CD4-positive, alpha-beta T cell (primary cell): ENCODE data around the gene LRRC45. TPM values are rescaled to one million over a fixed set of nuclear protein-coding genes. Genes with fewer than 3 reads are reported as not detected.

Experiments
- ATAC-seq: fragments of 200-7000 bp; cut with Tn5 transposase; one replicate; pipeline ENCODE4 v1.10.0; 2022; ENCODE audit warnings: mild to moderate bottlenecking; ENCODE audit not compliant: poor library complexity
- CTCF ChIA-PET: fragments of 350-600 bp; sonication (Branson Sonifier 250); formaldehyde crosslinking; loops from one replicate; lab custom pipeline; 2021; ENCODE audit warnings: antibody characterized with exemption, inconsistent platforms; lab: Charles Lee
- POLR2A ChIA-PET: fragments of 350-600 bp; sonication (Branson Sonifier 250); formaldehyde crosslinking; loops from one replicate; lab custom pipeline; 2021; ENCODE audit warnings: antibody characterized with exemption, inconsistent platforms; lab: Charles Lee
- DNase-seq, 14 experiments: peaks; one replicate each; pipeline ENCODE4 v3.0.0-alpha.2; 2013 to 2020; ENCODE audit warnings: mixed read lengths in 2 of 14
- H3K27ac ChIP-seq, 2 donors: one replicate each; pipeline versions ENCODE4 v1.5.1 to v1.7.0; 2013; ENCODE audit warnings: low read length in 2 of 2, low read depth in 1 of 2, mild to moderate bottlenecking in 1 of 2
- H3K27me3 ChIP-seq, 2 experiments: 1 replicate in 1 of 2; 2 replicates in 1 of 2; pipeline versions ENCODE4 v1.6.1 to v1.7.0; 2013; ENCODE audit warnings: low read length in 2 of 2, control low read depth in 1 of 2, mild to moderate bottlenecking in 1 of 2, moderate library complexity in 1 of 2; ENCODE audit not compliant: insufficient read depth in 2 of 2, control insufficient read depth in 1 of 2
- H3K36me3 ChIP-seq: one replicate; pipeline ENCODE4 v1.6.1; 2013; ENCODE audit warnings: low read length, control low read depth; ENCODE audit not compliant: insufficient read depth
- H3K4me1 ChIP-seq: one replicate; pipeline ENCODE4 v1.6.1; 2013; ENCODE audit warnings: low read length, control low read depth; ENCODE audit not compliant: insufficient read depth
- H3K4me3 ChIP-seq: one replicate; pipeline ENCODE4 v1.5.1; 2013; ENCODE audit warnings: mild to moderate bottlenecking, low read length, moderate library complexity
- H3K9me3 ChIP-seq, 2 experiments: 1 replicate in 1 of 2; 2 replicates in 1 of 2; pipeline versions ENCODE4 v1.6.1 to v1.7.0; 2013; ENCODE audit warnings: low read length in 2 of 2, mild to moderate bottlenecking in 2 of 2, control low read depth in 1 of 2, moderate library complexity in 1 of 2; ENCODE audit not compliant: control insufficient read depth in 1 of 2, insufficient read depth in 1 of 2
- H3K27ac Mint-ChIP-seq: one replicate; pipeline ENCODE4 v1.8.0; 2020; ENCODE audit warnings: mixed read lengths
- H3K27me3 Mint-ChIP-seq: one replicate; pipeline ENCODE4 v1.8.0; 2021; ENCODE audit warnings: mixed read lengths
- H3K36me3 Mint-ChIP-seq: one replicate; pipeline ENCODE4 v1.8.0; 2021; ENCODE audit warnings: low read depth, mixed read lengths
- H3K4me1 Mint-ChIP-seq: one replicate; pipeline ENCODE4 v1.8.0; 2021; ENCODE audit warnings: low read depth, mixed read lengths
- H3K4me3 Mint-ChIP-seq: one replicate; pipeline ENCODE4 v1.8.0; 2020; ENCODE audit warnings: mild to moderate bottlenecking, mixed read lengths
- H3K9me3 Mint-ChIP-seq: one replicate; pipeline ENCODE4 v1.8.0; 2020; ENCODE audit warnings: mixed read lengths
- intact Hi-C, 2 experiments: fragments of 100-400 bp; cut with DNase I in 1 of 2; cut with micrococcal nuclease in 1 of 2; formaldehyde crosslinking; loops; one replicate each; pipeline versions ENCODE4 v1.15.1 to v1.9.0; 2023 to 2025; cut with DNase I, micrococcal nuclease
- total RNA-seq, 174 experiments: library from RNA in 2 of 174; stranded (reverse) in 2 of 174; gene quantifications; one replicate each; pipeline ENCODE4 v1.2.3 and lab custom pipeline; 2021 to 2026
- TF ChIP-seq, protein P1 (sequence below): fragments of 200-600 bp; IDR thresholded peaks from one replicate; pipeline ENCODE4 v1.8.0; 2022; ENCODE audit warnings: antibody characterized with exemption, mild to moderate bottlenecking

Gene LRRC45
- total RNA-seq, 2 experiments from 2014 or later: 17.7 to 17.9 TPM

DNA sequence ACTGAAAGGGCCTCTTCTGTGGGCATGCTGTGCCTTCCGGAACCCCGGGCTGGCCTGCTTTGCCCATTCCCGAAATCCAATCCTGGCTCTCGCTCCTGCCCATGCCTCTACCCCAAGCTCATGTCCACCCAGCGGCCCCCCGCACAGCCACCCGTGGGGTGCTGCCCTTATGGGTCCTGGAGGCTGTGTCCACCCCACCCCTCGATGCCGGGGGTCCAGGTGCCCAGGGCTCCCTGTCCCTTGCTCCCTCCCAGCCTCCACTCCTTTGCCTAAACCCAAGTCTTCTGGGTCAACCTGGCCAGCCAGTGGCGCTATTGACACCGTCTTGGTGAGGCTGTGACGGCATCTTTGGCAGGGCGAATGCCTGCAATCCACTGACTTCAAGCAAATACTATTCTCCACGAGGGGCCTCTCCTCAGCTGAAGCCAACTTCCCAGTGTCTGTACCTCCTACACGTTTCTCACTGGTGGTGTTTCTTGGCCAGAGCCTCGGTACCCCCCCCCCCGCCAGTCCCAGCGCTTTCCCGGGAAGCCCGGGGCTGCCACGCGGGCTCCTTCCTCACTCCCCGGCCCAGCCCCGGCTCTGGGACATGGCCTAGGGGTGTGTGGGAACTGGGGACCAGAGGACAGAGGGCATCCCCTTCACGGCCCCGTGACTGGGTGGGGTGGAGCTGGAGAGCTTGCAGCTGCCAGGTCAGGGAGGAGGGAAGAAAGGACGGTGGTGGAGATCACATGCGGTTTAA lies 54.7 kb downstream of the LRRC45 start:
- Mint-ChIP-seq H3K36me3 (peaks cover 15% of the 10 kb centered on the region), H3K27me3 (no peaks in the 10 kb centered on the region), H3K27ac (no peak overlapping the region), H3K9me3 (no peaks in the 10 kb centered on the region), H3K4me1 (no peaks in the 10 kb centered on the region), H3K4me3 (peak overlapping the region; percentile 45)
- no peaks in the 10 kb centered on the region for H3K27me3 ChIP-seq
- peak in 1 of 14 experiments; percentile 7 for DNase-seq
- peak; percentile 6 for ATAC-seq
- no peak overlapping the region for H3K27ac ChIP-seq
- H3K4me3 ChIP-seq: no peak overlapping the region
- intact Hi-C loops: no loop called here
- ChIA-PET POLR2A (no interaction called here), CTCF (no interaction called here)
- no peaks in the 10 kb centered on the region for H3K4me1 ChIP-seq
- no peaks in the 10 kb centered on the region for H3K9me3 ChIP-seq
- TF ChIP-seq, protein P1, sequence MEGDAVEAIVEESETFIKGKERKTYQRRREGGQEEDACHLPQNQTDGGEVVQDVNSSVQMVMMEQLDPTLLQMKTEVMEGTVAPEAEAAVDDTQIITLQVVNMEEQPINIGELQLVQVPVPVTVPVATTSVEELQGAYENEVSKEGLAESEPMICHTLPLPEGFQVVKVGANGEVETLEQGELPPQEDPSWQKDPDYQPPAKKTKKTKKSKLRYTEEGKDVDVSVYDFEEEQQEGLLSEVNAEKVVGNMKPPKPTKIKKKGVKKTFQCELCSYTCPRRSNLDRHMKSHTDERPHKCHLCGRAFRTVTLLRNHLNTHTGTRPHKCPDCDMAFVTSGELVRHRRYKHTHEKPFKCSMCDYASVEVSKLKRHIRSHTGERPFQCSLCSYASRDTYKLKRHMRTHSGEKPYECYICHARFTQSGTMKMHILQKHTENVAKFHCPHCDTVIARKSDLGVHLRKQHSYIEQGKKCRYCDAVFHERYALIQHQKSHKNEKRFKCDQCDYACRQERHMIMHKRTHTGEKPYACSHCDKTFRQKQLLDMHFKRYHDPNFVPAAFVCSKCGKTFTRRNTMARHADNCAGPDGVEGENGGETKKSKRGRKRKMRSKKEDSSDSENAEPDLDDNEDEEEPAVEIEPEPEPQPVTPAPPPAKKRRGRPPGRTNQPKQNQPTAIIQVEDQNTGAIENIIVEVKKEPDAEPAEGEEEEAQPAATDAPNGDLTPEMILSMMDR: no peak
- H3K36me3 ChIP-seq: peaks cover 32% of the 10 kb centered on the region

DNA sequence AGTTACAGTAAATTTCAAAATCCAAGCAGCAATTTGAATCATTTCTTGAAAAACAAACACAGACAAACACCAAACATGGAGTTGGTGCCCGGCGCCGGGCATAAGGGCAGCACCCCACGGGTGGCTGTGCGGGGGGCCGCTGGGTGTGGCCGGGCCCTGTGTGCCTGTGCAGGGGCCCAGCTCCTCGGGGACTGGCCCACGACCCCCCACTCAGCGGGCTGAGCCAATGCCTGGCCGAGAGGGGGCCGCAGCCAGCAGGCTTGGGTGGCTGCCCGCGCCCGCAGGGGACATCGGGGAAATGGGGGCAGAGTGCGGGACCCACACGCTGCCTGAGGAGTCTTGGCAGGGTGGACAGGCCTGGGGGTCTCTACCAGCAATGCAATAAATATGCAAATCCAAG lies 55.3 kb downstream of the LRRC45 start:
- H3K9me3 Mint-ChIP-seq: no peaks in the 10 kb centered on the region
- ChIA-PET POLR2A (no interaction called here), CTCF (no interaction called here)
- no peaks in the 10 kb centered on the region for H3K4me1 Mint-ChIP-seq
- no peak overlapping the region for H3K27ac ChIP-seq
- peak overlapping the region; percentile 30 for H3K4me3 Mint-ChIP-seq
- no peaks in the 10 kb centered on the region for H3K9me3 ChIP-seq
- H3K27ac Mint-ChIP-seq: no peak overlapping the region
- intact Hi-C loops: no loop called here
- peaks cover 22% of the 10 kb centered on the region for H3K36me3 Mint-ChIP-seq
- no peaks in the 10 kb centered on the region for H3K4me1 ChIP-seq
- no peaks in the 10 kb centered on the region for H3K27me3 Mint-ChIP-seq
- no peak overlapping the region for H3K4me3 ChIP-seq
- no peaks in the 10 kb centered on the region for H3K27me3 ChIP-seq
- peak in 1 of 14 experiments; percentile 0 for DNase-seq
- TF ChIP-seq, protein P1: no peak
- peaks cover 39% of the 10 kb centered on the region for H3K36me3 ChIP-seq
- ATAC-seq: no peak

- Mint-ChIP-seq H3K36me3 (peaks cover 26% of the 10 kb centered on the region), H3K27me3 (no peaks in the 10 kb centered on the region), H3K27ac (no peak overlapping the region), H3K4me3 (no peak overlapping the region), H3K4me1 (no peaks in the 10 kb centered on the region), H3K9me3 (no peaks in the 10 kb centered on the region)
- Histone ChIP-seq H3K9me3 (no peaks in the 10 kb centered on the region), H3K36me3 (peaks cover 44% of the 10 kb centered on the region), H3K27me3 (no peaks in the 10 kb centered on the region), H3K27ac (no peak overlapping the region), H3K4me3 (no peak overlapping the region), H3K4me1 (no peaks in the 10 kb centered on the region)
- DNase-seq (peak in 1 of 14 experiments; percentile 0), ATAC-seq (no peak)
- TF ChIP-seq, protein P1: no peak
- POLR2A ChIA-PET: no interaction called here
- CTCF ChIA-PET: no interaction called here
- intact Hi-C loops: no loop called here
Observed at GRCh38 chr17:82079001-82079677, 56.0 kb downstream of the LRRC45 start.
